ENCODE results near the gene G3BP1. TPM values are rescaled to one million over a fixed set of nuclear protein-coding genes. Genes with fewer than 3 reads are reported as not detected.

G3BP1 gene
- 233 and 716 TPM in 2 replicates for total RNA-seq

GRCh38 chr5:151771259-151772028 is at the start of gene G3BP1:
Gene G3BP1, plus strand, starts transcription at chr5:151771954. Its CDS starts 14,667 bp downstream, at chr5:151786621.

GRCh38 chr5:151758430-151759241 is 13.1 kb upstream of the G3BP1 start, which contains the start of gene ATOX1:
Gene ATOX1, minus strand, starts transcription at chr5:151758631. Its CDS starts 80 bp downstream, at chr5:151758551.

Other genes starting within 250 kb of the G3BP1 start
- under 0.01 TPM in 1 of 2 replicates, not detected in the other for gene FAT2, start 180.6 kb upstream of the G3BP1 start, total RNA-seq
- 702 and 1,012 TPM in 2 replicates for gene SPARC, start 85.0 kb upstream of the G3BP1 start, total RNA-seq
- gene ATOX1, start 13.3 kb upstream of the G3BP1 start, total RNA-seq = 69.3 and 95.5 TPM in 2 replicates
- gene GLRA1, start 152.9 kb downstream of the G3BP1 start, total RNA-seq = not detected in 2 replicates

Measured in epithelial cell of umbilical artery (primary cell).